Stimulated activated CD4-positive, alpha-beta T cell treated with anti-CD3 and anti-CD28 coated beads, Interleukin-1b, Interleukin-23, amount 100 ng/mL, for 4 hours (primary cell): ENCODE data around the gene IL18R1.

Source experiments
- DNase-seq, 2 donors: peaks; one replicate each; pipeline ENCODE4 v3.0.0-alpha.2; 2020; ENCODE audit warnings: low read depth in 2 of 2

Gene IL18R1

DNA sequence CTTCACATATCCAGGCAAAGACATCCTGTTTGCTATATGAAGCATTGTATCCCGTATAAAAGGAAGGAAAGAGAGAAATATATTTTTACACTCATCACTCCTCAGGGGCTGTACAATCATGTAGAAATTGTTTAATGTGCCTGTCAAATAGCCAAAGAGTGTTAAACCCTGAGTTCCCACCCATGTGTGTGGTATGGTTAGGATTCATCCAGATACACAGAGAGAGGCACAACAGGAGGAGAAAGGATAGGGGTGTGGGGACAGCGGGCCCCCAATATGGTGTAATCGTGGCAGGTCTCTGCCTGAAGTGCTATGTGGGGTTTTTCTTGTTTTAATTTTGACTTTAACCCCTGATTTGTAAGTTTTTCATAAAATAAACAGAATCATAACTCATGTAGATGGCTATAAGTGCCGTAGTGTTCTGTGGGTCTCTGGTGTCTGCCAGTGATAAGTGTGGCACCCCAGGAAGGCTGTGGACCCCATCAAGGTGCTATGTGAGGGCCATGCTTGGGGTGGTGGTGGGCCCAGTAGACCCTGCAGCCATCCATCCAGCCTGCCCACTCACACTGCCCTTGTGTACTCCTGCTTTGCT is 10.2 kb upstream of the IL18R1 start:
- DNase-seq = no peak

DNA sequence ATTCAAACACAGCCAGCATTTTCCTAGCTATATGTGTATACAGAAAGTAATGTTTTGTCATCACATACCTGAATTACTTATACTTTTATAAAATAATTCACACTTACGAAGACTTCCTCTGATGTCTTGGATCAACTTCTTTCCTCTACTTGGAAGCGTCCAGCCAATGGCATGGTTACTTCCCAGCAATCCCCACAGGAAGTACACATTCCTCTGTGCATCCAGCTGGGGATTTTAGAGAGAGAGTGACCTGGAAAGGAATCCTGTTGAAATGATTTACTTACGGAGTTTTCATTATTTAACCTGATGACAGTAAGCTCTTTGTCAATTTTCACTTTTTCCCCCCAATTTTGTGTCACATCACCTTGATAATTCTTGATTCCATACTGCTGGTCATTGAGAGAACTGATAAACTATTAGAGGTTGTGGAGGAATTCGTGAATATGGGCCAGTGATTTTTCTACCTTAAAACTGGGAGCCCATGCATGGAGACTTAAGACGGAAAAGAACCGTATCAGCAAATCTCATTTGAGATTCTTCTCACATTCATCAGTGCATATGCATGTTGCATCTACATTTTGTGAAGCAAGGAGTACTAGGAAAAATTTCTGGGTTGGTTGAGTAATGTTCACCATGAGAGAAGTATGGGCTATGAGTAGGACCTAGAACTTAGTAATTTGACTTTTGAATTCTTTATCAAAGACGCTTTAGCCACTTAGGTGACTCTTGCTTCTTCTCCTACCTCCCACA is 9.0 kb upstream of the IL18R1 start:
- no peak for DNase-seq

DNA sequence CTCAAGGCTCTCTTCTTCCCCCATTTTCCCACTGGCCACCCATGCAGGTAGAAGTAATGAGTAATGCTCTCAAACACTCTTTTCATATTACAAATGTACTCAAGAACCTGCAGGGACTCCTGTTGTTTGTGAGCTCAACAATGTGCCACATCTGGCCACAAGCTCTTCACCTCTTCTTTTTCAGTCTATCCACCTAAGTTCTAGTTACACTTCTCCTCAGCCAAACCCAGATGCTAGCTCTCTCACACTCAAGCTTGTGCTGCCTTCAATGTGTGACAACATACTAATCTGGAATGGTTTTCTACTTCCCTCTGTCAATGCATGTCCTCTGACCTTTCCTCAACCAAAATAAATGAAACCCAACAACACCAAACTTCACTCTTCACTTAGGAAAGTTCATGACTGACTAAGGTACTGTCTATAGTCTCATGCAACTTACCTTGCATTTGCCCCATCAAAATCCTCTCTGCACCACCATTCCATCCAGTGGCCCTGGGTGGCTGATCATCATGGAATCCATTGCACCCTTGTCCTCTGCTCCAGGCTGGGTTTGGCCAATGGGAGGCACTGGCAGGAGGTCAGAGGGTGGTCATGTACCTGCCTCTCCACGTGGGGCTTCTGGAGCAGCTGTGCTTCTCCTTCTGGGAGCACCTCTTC is 5.3 kb upstream of the IL18R1 start:
- DNase-seq = no peak

- DNase-seq = no peak
These were observed 751 bp downstream of the IL18R1 start for GRCh38 chr2:102356381-102356712.

- no peak for DNase-seq
These were observed 1.1 kb downstream of the IL18R1 start for GRCh38 chr2:102356741-102357140.

GRCh38 chr2:102357937-102358336 is 2.3 kb downstream of the IL18R1 start:
- DNase-seq = no peak

DNA sequence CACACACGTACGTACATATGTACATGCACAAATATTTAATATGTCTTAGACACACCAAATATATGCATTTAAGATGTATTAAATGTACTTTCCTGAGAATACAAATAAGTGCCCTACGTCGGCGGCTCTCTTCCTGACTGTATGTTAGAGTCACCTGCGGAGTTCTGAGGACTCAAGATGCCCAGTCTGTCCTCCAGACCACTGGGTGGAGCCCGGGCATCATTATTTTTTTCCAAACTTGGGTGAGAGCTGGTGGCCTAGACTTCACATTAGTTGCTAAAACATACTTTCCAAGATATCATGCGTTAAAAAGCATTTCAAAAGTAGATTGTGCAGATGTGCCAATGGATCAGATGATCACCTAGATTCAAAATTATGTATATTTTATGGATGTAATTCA is 2.9 kb downstream of the IL18R1 start:
- no peak for DNase-seq

GRCh38 chr2:102359527-102359926 is 3.9 kb downstream of the IL18R1 start:
- no peak for DNase-seq

DNA sequence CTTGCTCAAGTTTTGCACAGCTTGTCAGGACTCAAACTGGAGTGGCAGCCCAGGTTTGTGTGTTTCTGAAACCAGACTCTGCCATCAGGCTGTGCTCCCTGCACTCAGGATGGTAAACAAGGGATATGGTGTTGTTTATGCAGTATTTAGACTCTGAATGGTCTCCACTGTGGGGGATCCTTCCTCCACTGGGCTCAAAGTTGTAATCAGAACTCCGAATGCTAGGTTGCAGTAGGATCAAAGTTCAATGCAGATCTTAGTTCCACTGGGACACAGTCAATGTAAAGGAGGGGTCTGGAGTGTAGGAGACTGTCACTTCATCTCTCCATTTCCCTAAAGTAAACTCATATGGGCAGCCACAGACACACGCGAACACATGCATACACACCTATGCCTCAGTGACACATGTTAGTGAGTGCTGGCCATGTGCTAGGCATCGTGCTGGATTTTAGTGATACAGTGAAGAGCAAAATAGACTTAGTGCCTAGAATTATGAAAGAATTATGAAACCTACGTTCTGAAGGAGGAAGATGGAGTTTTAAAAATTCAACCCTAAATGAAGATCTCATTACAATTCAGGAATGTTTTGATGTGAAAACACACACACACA is 6.1 kb downstream of the IL18R1 start:
- no peak for DNase-seq

GRCh38 chr2:102365763-102366162 is 10.2 kb downstream of the IL18R1 start:
- DNase-seq = no peak

DNA sequence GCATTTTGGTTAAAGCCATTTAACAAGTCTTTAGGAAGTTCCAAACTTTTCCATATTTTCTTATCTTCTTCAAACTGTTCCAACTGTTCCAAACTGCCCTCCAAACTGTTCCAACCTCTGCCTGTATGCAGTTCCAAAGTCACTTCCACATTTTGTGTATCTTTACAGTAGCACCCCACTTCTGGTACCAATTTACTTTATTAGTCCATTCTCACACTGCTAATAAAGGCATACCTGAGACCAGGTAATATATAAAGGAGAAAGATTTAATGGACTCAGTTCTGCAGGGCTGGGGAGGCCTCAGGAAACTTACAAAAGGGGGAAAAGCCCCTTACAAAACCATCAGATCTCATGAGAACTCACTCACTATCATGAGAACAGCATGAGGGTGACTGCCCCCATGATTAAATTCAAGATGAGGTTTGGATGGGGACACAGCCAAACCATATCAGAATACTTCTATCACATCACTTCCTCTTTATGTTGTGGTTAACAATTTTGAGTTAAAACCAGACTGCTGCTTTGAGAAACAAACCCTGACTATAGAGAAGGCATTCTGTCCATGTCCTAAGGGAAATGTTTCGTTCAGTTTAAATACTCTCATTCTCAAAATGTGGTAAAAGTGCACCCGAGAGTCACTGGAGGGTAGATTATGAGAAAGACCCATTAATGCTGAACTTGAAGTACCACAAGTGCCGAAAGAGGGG is 11.0 kb downstream of the IL18R1 start:
- DNase-seq = no peak

DNA sequence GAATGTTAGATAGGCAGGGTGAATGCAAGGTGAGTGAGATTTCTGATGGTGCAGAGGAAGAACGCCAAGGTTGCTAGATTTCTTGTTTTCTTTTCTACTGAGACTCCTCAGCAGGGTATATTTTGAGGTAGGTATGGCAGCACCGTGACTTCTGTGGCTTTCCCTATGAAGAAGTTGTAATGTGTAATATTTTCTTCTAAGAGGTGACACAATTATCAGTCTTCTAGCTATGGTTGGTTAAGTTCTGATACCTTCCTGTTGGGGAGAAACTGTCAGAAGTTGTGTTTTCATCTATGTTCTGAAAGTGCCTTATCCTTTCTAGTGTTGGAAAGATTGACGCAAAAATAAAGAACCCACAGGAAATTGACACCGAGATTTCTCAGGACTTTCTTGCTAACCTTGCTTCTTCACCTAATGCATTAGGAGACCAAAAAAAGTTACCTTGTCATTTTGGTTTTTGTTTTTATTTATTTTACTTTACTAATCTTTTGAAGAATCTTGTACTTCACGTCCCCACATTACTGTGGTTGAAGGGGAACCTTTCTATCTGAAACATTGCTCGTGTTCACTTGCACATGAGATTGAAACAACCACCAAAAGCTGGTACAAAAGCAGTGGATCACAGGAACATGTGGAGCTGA is 11.9 kb downstream of the IL18R1 start:
- DNase-seq = peak in 1 of 2 donors; percentile 8

- no peak for DNase-seq
These were observed 13.0 kb downstream of the IL18R1 start for GRCh38 chr2:102368461-102369109.

GRCh38 chr2:102369866-102370265 is 14.3 kb downstream of the IL18R1 start:
- no peak for DNase-seq

DNA sequence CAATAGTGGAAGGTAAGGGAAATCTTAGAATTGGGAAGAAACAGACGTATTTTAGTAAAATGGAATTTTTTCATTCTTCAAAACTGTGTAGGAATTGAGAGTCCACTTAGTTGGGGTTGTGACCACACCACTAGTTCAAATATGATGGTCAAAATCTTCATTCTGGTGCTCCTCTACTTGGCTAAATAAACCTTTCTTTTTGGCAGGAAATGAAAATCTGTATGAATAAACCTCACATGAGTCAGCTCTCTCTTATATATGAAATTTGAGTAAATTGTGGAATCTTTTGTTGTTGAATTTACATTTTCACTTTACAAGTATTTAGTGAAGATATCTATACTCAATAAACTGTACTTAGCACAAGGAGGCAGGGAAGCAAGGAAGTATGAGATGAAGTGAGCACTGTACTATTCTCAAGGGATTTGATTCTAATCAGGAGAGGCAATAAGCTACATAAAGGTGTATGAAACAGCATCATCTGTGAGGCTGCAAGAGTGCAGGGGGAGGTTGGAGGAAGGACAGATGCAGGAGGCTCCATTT is 20.5 kb downstream of the IL18R1 start:
- DNase-seq = no peak

GRCh38 chr2:102383722-102384121 is 28.1 kb downstream of the IL18R1 start:
- no peak for DNase-seq

GRCh38 chr2:102385522-102385921 is 29.9 kb downstream of the IL18R1 start:
- no peak for DNase-seq

DNA sequence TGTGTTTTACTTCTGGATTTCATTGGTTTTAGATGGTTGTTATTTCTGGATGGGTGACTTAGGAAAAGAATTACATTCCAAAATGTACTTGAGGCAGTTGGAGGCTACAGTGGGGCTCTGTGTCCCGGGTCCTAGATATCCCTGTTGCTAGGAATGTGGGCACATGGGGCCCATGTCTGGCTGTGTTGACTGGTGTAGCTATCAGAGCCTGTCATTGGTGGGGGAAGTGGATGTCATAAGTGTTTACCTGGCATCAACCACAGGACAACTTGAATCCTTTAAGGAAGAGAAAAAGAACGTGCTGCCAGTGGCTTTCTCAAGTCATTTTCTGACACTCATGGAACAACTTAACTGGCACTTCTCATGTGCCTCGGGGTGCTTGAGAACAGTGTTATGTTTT is 30.4 kb downstream of the IL18R1 start:
- DNase-seq = no peak

DNA sequence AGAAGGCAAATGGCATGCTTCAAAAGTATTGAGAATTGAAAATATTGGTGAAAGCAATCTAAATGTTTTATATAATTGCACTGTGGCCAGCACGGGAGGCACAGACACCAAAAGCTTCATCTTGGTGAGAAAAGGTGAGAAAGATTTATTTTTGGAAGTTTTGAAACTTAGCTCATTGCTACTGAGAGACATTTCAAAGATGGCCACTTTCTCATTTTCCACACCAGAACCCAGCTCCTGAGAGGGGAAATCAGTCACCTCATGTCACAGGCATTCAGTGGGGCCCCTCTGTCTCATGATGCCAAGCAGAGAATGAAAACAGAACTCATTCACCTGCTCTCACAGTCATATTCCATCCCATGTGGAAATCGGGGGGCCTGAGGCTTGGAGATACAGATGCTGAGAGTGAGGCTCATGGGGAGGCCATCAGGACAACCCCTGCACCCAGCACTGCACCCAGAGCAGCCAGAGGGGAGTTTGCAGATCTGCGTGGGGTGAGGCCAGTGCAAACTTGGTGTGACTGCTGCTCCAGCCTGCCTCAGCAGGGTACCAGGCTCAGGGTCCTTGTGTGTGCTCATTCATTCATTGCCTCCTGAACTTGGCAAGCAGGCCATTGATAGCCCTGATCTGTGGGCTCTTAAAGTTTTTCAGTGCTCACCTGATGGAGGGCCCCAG is 31.4 kb downstream of the IL18R1 start:
- DNase-seq = no peak

DNA sequence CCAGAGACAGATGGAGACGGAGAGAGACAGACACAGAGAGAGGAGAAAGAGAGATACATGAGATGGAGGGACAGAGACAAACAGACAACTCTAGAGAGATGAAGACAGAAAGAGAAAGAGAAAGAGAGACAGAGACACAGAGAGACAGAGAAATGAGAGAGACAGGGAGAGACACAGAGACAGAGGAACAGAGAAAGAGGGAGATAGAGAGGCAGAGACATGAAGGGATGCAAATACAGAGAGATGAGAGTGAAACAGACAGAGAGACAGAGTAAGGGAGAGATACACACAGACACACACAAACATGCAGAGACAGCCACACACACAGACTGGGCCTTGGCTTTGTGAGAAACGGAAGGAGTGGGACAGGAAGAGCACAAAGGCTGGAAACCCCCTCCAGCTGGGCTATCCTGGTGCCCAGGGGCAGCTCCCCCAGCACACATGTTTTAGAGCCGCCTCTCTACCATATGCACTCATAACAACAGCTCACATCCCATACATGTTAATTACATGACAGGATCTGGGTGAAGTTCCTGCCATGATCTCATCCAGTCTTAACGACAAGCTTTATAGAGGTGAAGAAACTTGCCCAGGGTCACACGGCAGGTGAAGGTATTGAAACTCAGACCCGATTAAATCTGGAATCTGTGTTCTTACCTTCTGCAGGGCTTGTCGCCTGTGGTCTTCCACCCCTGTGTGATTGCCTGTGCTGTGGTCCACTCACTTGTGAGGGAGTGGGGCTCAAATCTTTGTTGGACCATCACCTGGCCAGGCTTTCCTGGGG is 32.4 kb downstream of the IL18R1 start:
- DNase-seq = no peak
